GM19395 (cell line): ENCODE data around the gene MPST.

Experiments used
- ATAC-seq: cut with Tn5 transposase; IDR thresholded peaks from one replicate; pipeline ENCODE4 v1.9.1; 2021; ENCODE audit warnings: mild to moderate bottlenecking, moderate library complexity; ENCODE audit not compliant: unreplicated experiment

The MPST gene

GRCh38 chr22:37021710-37022482, 2.4 kb downstream of the MPST start:
- ATAC-seq: no peak

DNA sequence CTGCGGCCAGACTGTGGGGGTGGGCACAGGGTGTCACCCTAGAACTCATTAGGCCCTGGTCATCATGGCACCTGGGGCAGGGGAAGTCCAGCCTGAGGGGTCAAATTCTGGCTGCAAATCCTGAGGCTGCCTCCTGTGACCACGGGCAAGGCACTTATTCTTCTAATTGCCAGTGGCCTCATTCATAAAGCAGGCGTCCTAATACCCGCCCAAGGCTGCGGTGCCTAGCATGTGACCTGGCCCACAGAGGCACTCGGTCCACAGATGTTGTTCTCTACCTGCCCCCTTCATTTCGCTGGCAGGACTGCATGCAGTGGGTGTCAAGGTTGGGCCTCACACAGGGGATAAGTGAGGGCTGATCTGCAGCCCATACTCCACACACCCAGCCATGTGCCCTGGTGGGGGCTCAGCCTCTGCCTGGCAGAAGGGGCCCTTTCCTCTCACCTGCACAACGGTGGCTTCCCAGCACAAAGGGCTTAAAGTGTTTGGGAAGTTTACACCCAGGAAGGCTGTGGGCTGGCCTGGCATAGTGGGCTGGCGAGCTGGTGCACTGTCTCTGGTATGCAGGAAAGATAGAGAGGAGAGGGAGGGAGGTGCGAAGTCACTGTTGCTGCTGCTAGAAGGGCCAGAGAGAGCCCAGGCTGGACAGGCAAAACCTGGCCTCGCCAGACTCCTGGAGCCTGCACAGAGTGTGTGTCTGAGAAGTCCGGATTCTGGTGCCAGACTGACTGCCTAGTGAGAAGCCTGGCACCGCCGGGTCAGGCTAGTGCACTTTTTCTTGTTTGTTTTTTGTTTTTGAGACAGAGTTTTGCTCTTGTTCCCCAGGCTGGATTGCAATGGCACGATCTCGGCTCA, 3.2 kb downstream of the MPST start:
- no peak for ATAC-seq

GRCh38 chr22:37023743-37024338, 4.3 kb downstream of the MPST start:
- no peak for ATAC-seq

DNA sequence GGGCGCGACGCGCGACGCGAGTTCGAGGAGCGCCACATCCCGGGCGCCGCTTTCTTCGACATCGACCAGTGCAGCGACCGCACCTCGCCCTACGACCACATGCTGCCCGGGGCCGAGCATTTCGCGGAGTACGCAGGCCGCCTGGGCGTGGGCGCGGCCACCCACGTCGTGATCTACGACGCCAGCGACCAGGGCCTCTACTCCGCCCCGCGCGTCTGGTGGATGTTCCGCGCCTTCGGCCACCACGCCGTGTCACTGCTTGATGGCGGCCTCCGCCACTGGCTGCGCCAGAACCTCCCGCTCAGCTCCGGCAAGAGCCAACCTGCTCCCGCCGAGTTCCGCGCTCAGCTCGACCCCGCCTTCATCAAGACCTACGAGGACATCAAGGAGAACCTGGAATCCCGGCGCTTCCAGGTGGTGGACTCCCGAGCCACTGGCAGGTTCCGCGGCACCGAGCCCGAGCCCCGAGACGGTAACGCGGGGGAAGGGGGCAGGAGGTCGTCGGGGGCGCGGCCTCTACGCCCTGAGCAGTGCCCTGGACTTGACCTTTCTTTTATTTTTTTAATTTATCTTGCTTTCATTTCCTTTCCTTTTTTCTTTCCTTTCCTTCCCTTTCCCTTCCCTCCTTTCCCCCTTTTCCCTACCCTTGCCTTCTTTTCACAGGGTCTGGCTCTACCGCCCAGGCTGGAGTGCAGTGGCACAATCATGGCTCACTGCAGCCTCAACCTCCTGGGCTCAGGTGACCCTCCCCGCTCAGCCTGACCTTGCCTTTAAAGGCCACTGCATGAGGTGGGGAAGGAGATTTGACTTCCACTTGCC, 5.0 kb downstream of the MPST start:
- ATAC-seq: no peak

DNA sequence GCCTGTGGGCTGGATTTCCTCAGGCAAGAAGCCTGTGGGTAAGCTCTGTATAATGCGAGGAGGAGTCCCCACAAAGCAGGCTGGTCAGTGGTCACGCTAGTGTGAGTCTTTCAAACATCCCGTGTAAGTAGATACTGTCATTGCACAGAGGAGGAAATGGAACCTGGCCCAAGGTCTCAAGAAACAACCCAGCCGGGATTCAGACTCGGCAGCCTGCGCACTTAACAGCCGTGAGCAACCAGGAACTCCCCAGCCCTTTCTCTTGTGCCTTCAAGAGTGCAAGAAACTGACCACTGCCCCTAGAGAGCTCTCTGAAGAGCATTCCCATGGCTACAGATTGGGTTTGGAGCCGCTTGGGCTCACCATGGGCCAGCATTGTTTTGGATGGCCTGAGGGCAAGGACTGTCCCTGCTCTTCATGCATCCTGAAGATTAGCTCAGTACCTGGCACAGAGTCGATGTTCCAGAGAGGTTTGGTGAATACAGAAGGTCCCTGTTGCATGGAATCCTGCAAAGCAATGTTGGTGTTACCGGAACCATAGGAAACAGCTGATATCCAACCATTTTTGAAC, 6.0 kb downstream of the MPST start:
- ATAC-seq: no peak

DNA sequence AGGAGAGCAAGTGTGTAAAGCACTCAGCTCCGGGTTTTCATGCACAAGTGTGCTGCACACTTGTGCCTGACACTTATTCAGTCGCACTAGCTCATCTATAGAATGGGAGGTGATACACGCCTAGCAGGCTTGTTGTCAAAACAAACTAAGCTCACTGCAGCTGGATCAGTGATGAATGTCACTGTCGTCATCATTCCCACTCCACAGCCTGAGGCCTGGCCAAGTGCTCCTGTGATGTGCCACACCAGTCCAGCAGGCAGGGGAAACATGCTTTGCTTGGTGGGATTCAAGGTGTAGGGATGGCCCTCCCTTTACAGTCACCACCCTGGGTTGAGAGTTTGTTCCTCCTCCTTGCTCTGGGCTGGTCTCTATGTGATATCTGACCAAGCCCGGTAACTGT, 6.8 kb downstream of the MPST start:
- no peak for ATAC-seq

DNA sequence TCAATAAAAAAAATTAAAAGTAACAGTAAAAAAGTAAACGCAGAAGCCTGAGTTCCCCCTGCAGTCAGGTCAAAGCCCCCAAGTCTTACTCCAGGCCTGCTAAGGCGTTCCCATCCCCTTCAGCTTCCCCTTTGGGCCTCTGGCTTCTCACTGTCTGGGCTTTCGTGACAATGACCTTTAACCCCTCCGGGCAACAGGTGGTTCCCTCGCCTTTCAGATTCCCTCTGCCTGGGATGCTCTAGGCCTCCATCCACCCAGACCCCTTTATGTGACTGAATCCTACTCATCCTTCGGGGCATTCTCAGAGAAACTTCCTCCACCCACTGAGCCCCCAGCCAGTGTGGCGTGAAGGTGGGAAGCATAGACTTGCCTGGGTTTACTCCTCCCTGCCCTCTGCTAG, 8.0 kb downstream of the MPST start:
- ATAC-seq: no peak

DNA sequence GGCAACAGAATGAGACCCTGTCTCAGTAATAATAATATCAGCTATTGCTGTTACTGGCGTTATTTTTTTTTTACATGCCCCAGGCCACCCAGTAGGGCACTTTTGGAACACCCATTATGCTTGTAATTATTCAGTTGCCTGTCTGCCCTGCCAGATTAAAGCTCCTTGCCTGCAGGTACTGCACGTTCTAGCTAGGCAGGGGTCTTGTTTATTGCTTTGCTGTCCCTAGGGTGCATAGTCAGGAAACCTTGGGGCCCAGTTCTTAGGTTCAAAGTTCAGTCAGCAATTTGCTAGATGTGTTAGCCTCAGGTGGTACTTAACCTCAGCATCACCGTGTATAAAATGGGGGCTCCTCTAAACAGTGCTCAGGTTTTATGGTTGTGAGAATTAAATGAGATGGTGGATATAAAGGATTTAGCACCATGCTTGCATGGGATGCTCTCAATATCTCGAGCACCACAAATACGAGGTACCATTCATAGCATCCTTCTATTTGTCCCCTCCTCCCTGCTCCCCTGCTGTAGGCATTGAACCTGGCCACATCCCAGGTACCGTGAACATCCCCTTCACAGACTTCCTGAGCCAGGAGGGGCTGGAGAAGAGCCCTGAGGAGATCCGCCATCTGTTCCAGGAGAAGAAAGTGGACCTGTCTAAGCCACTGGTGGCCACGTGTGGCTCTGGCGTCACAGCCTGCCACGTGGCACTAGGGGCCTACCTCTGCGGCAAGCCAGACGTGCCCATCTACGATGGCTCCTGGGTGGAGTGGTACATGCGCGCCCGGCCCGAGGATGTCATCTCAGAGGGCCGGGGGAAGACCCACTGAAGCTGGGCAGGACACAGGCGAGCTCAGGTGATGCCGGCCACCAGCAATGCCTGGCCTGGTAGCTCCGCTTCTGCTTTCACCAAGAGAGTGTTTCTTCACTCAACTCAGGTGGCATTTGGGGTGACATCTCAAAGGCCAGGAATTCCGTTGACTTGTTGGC, 9.4 kb downstream of the MPST start:
- ATAC-seq: no peak

- no peak for ATAC-seq
Observed at GRCh38 chr22:37030560-37031281, 11.2 kb downstream of the MPST start.

DNA sequence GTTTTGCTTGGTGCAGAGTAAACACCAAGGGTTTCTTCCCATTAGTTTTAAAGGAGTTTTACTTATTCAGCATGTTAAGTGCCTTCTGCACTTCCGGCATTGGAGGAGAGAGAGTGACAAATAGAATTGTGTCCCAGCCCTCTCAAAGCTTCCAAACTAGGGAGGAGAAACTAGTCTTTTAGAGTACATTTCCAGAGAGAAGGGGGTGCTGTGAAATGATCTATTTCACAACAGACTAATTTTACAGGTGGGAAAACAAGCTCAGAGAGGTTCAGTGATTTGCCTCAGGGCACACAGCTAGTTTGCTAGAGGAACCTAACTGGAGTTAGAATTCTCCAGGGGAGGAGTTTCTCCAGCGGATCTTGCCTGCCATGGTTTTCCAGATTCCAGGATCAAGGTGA, 12.6 kb downstream of the MPST start:
- ATAC-seq: no peak

DNA sequence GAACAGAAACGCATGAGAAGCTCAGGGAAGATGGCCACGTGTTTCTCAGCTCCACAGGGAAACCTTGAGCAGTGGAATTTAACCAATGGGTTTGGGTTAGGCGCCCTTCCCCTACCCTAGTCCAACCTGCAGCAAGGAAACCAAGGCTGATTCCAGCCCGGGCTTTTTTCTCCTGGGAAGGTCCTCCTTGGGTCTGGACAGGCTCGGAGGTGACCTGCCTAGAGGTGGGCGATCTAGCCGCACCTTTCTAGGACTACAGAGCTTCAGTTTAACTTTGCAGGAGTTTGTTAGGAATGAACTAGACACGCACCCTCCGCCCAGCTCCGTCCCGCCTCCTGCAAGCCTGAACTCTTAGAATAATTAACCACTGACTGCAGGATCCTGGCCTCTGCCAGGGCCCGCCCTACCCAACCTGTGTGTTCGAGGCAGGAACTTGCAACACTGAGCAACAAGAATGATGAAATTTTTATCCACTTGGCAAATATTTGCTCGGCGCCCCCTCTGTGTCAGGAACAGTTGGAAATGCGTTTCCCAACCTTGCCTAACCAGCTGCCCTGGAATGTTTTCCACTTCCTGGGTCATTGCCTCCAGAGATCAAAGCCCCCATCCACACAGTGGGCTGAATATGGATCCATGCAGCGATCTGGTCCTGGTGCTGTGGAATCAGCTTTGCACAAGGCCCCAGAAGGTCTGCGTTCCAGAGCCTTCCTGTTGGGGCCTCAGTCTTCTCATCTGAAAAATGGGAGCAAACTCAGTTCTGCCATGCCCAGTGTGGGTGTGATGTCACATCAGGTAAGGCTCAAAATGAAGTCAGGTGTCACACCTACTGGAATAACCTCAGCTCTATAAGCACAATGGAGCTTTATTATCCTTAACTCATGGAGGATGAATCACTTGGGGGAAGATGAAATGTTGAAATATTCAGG, 13.3 kb downstream of the MPST start:
- no peak for ATAC-seq

- no peak for ATAC-seq
Observed at GRCh38 chr22:37033605-37034430, 14.3 kb downstream of the MPST start.

DNA sequence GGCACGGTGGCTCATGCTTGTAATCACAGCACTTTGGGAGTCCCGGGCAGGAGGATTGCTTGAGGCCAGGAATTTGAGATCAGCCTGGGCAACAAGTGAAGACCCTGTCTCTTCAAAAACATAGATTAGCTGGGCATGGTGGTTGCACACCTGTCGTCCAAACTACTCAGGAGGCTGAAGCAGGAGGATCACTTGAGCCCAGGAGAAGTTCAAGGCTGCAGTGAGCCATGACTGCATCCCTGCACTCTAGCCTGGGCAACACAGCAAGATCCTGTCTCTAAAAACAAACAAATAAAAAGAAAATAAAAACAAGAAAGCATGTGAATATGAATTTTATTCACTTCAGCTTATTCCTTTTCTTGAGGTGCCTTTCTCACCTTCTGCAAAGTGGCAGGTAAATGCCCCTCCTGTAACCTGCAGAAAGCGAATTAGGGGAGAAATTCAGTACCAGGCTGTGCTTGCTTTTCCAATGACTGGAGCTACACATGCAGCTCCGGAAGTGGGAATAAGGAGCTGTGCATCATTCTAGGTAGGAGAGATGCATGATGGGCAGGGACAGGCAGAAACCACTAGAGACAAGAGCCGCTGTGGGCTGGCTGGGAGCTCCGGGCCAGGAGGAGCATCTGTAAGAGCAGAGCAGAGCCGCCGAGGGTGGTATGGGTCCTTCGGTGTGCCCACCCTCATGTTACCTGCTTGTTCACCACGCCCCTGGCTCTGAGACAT, 17.3 kb downstream of the MPST start:
- no peak for ATAC-seq

- ATAC-seq: no peak
Observed at GRCh38 chr22:37037669-37038068, 18.1 kb downstream of the MPST start.

- ATAC-seq: no peak
Observed at GRCh38 chr22:37039466-37039865, 19.9 kb downstream of the MPST start.

GRCh38 chr22:37043209-37043827, 23.8 kb downstream of the MPST start:
- no peak for ATAC-seq
